Activated CD8-positive, alpha-beta T cell treated with anti-CD3 and anti-CD28 coated beads, Interleukin-2, amount 10 ng/mL, durations not matched to agents 7 days and 5 days (primary cell): ENCODE measurements around the gene KDELR3. TPM values are rescaled to one million over a fixed set of nuclear protein-coding genes. Genes with fewer than 3 reads are reported as not detected.

Experiments
- ATAC-seq: fragments of 150-1000 bp; cut with Tn5 transposase; one replicate; pipeline ENCODE4 v1.10.0; 2021; ENCODE audit warnings: moderate library complexity
- CTCF ChIA-PET: fragments of 350-600 bp; sonication (Branson Sonifier 250); formaldehyde crosslinking; loops from one replicate; lab custom pipeline; 2021; ENCODE audit warnings: antibody characterized with exemption; lab: Charles Lee
- POLR2A ChIA-PET: fragments of 350-600 bp; sonication (Branson Sonifier 250); formaldehyde crosslinking; loops from one replicate; lab custom pipeline; 2021; ENCODE audit warnings: antibody characterized with exemption; lab: Charles Lee
- DNase-seq: peaks from one replicate; pipeline ENCODE4 v3.0.0-alpha.2; 2020
- H3K27ac Mint-ChIP-seq: one replicate; pipeline ENCODE4 v1.8.0; 2021; ENCODE audit warnings: mild to moderate bottlenecking, mixed read lengths
- H3K27me3 Mint-ChIP-seq: one replicate; pipeline ENCODE4 v1.8.0; 2021; ENCODE audit warnings: low read depth, mixed read lengths
- H3K36me3 Mint-ChIP-seq: one replicate; pipeline ENCODE4 v1.8.0; 2021; ENCODE audit warnings: low read depth, mixed read lengths
- H3K4me1 Mint-ChIP-seq: one replicate; pipeline ENCODE4 v1.8.0; 2021; ENCODE audit warnings: low read depth, mixed read lengths
- H3K4me3 Mint-ChIP-seq: one replicate; pipeline ENCODE4 v1.8.0; 2021; ENCODE audit warnings: mild to moderate bottlenecking, mixed read lengths
- H3K9me3 Mint-ChIP-seq: one replicate; pipeline ENCODE4 v1.8.0; 2022; ENCODE audit warnings: mixed read lengths; ENCODE audit not compliant: insufficient read depth
- total RNA-seq, 2 experiments: library from RNA; stranded (reverse); gene quantifications; one replicate each; pipeline ENCODE4 v1.2.3, GENCODE V29; 2021

KDELR3 gene
- total RNA-seq, 2 experiments from 2014 or later = 0.99 to 1.0 TPM

GRCh38 chr22:38442967-38443627 lies 24.8 kb upstream of the KDELR3 start:
- H3K9me3 Mint-ChIP-seq = no peaks in the 10 kb centered on the region
- H3K27me3 Mint-ChIP-seq = peaks cover 7% of the 10 kb centered on the region
- H3K4me3 Mint-ChIP-seq = no peak overlapping the region
- POLR2A ChIA-PET = no interaction called here
- no peaks in the 10 kb centered on the region for H3K36me3 Mint-ChIP-seq
- ATAC-seq (no peak), DNase-seq (no peak)
- CTCF ChIA-PET = no interaction called here
- no peak overlapping the region for H3K27ac Mint-ChIP-seq
- H3K4me1 Mint-ChIP-seq = no peaks in the 10 kb centered on the region

- H3K4me1 Mint-ChIP-seq = no peaks in the 10 kb centered on the region
- no peak overlapping the region for H3K27ac Mint-ChIP-seq
- H3K4me3 Mint-ChIP-seq = no peak overlapping the region
- CTCF ChIA-PET = no interaction called here
- ATAC-seq (no peak), DNase-seq (no peak)
- no peaks in the 10 kb centered on the region for H3K9me3 Mint-ChIP-seq
- peaks cover 7% of the 10 kb centered on the region for H3K27me3 Mint-ChIP-seq
- POLR2A ChIA-PET = no interaction called here
- no peaks in the 10 kb centered on the region for H3K36me3 Mint-ChIP-seq
These were observed 24.0 kb upstream of the KDELR3 start for GRCh38 chr22:38443628-38444521.

GRCh38 chr22:38444783-38445182 lies 23.1 kb upstream of the KDELR3 start:
- Mint-ChIP-seq H3K4me3 (no peak overlapping the region), H3K4me1 (no peaks in the 10 kb centered on the region), H3K36me3 (no peaks in the 10 kb centered on the region), H3K27me3 (peaks cover 7% of the 10 kb centered on the region), H3K9me3 (no peaks in the 10 kb centered on the region), H3K27ac (no peak overlapping the region)
- DNase-seq = no peak
- ChIA-PET POLR2A (no interaction called here), CTCF (no interaction called here)
- no peak for ATAC-seq

GRCh38 chr22:38446018-38446601 lies 21.8 kb upstream of the KDELR3 start:
- H3K27me3 Mint-ChIP-seq = peaks cover 8% of the 10 kb centered on the region

DNA sequence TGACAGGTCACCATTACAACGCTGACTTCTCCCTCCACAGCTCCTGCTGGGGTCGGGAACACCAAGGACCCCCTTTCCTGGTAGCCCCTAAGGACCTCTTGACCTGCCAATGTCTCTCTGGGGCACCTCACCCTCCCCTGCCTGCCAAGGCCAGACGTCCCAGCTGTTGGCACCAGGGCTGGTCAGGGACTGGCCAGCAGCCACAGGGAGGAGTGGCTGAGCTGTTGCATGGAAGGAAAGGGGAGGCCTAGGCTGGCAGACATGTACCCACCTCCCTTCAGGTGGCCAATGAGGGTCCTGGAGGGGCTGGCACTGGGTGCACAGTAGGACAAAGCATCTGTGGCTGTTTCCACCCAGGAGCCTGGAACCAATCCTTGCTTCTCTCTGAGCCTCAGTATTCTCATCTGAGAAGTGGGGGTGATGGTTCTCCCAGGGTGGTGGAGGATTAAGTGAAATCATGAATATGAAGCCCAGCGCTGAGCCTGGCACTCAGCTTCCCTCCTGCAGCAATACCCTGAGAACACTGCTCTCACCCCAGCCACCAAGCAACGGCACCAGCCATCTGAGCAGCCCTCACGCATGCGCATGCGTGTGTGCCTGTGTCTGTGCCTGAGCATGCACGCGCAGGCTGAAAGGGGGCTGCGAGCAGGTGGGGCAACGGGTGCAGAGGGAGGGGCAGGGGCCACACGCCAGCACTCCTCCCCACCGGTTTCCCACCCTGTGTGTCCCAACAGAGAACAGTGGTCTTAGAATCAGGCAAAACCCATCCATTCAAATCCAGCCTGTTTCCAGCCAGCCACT lies 18.8 kb upstream of the KDELR3 start:
- Mint-ChIP-seq H3K4me3 (no peak overlapping the region), H3K4me1 (no peaks in the 10 kb centered on the region), H3K9me3 (no peaks in the 10 kb centered on the region), H3K27ac (no peak overlapping the region), H3K36me3 (no peaks in the 10 kb centered on the region), H3K27me3 (peaks cover 21% of the 10 kb centered on the region)
- ChIA-PET POLR2A (no interaction called here), CTCF (interaction anchor here (0.7 kb wide), 1 partner anchor 36 kb away, joined by 3 read pairs; no protein-coding TSS in a partner anchor)
- ATAC-seq (no peak), DNase-seq (no peak)

More at GRCh38 chr22:38446018-38446601, 21.8 kb upstream of the KDELR3 start:
- Mint-ChIP-seq H3K36me3 (no peaks in the 10 kb centered on the region), H3K9me3 (no peaks in the 10 kb centered on the region), H3K4me3 (no peak overlapping the region), H3K27ac (no peak overlapping the region), H3K4me1 (no peaks in the 10 kb centered on the region)
- DNase-seq (no peak), ATAC-seq (no peak)
- ChIA-PET POLR2A (interaction anchor here (1.0 kb wide), 1 partner anchor 8 kb away, joined by 3 read pairs; no protein-coding TSS in a partner anchor), CTCF (no interaction called here)

DNA sequence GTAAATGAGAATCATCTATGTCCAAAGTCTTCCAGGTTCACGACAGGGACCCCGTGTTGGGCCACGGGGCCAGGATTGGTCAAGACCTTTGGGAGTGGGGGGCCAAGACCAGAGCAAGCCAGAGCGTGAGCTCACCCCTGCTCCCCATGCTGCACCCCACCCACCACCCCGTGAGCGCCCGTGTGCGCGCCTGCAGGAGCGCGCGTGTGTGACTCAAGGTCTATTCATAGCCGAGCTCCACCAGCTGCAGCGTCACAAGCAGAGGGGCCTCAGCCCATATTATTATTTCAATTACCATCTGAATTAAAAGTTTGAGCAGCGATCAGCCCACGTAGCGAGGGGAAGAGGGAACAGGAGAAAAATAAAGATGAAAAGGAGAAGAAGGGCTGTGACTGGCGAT lies 18.1 kb upstream of the KDELR3 start:
- Mint-ChIP-seq H3K27ac (no peak overlapping the region), H3K27me3 (peaks cover 25% of the 10 kb centered on the region), H3K4me1 (peaks cover 4% of the 10 kb centered on the region), H3K9me3 (no peaks in the 10 kb centered on the region), H3K4me3 (no peak overlapping the region), H3K36me3 (peaks cover 2% of the 10 kb centered on the region)
- ChIA-PET CTCF (no interaction called here), POLR2A (no interaction called here)
- ATAC-seq = no peak
- DNase-seq = no peak

GRCh38 chr22:38450234-38450797 lies 17.6 kb upstream of the KDELR3 start:
- Mint-ChIP-seq H3K4me1 (peaks cover 4% of the 10 kb centered on the region), H3K36me3 (peaks cover 2% of the 10 kb centered on the region), H3K4me3 (no peak overlapping the region), H3K27ac (no peak overlapping the region), H3K27me3 (peaks cover 22% of the 10 kb centered on the region), H3K9me3 (no peaks in the 10 kb centered on the region)
- no peak for ATAC-seq
- ChIA-PET POLR2A (no interaction called here), CTCF (no interaction called here)
- DNase-seq = no peak

DNA sequence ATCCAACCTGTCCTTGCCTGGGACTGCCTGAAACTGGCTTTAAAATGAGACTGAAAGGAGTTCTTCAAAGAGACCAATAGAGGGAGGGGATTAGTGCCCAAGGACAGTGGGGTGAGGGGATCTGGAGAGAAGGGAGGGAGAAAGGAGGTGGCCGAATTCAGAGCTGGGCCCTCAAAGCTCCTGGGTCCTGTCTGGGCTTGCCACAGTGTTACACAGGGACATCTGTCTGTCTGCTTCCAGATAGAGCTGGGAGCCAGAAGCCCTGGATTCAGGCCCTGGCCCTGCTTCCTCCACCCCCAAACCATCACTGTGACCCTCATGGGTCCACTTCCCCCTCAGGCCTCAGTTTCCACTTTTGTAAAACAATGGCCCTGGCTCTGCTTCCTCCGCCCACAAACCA lies 16.5 kb upstream of the KDELR3 start:
- Mint-ChIP-seq H3K4me3 (no peak overlapping the region), H3K4me1 (peaks cover 6% of the 10 kb centered on the region), H3K9me3 (no peaks in the 10 kb centered on the region), H3K27me3 (peaks cover 27% of the 10 kb centered on the region), H3K27ac (no peak overlapping the region), H3K36me3 (peaks cover 2% of the 10 kb centered on the region)
- CTCF ChIA-PET = no interaction called here
- ATAC-seq = no peak
- POLR2A ChIA-PET = no interaction called here
- DNase-seq = no peak

DNA sequence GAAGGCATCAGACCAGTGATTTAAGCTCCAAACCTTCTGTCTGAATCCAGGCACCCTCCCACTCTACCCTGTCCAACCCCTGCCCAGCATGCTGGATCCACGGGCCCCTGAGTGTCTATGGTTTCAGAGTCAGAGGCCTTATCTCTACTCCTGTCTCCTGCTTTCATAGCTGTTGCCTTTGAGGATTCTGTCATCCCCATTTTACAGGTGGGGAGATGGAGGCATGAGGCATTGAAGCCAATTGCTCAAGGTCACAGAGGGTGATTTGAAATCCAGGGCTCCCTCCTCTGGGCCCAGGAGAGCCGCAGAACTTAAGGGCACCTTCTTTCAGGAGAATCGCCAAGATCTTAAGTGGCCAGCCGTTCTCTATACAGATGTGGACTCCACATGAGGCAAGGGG lies 16.0 kb upstream of the KDELR3 start:
- ATAC-seq (no peak), DNase-seq (no peak)
- ChIA-PET POLR2A (no interaction called here), CTCF (interaction anchor here (1.0 kb wide), 1 partner anchor 120 kb away, joined by 3 read pairs; no protein-coding TSS in a partner anchor)
- H3K27ac Mint-ChIP-seq = no peak overlapping the region
- peaks cover 2% of the 10 kb centered on the region for H3K36me3 Mint-ChIP-seq
- peaks cover 31% of the 10 kb centered on the region for H3K27me3 Mint-ChIP-seq
- H3K4me1 Mint-ChIP-seq = peaks cover 9% of the 10 kb centered on the region
- no peak overlapping the region for H3K4me3 Mint-ChIP-seq
- H3K9me3 Mint-ChIP-seq = no peaks in the 10 kb centered on the region

DNA sequence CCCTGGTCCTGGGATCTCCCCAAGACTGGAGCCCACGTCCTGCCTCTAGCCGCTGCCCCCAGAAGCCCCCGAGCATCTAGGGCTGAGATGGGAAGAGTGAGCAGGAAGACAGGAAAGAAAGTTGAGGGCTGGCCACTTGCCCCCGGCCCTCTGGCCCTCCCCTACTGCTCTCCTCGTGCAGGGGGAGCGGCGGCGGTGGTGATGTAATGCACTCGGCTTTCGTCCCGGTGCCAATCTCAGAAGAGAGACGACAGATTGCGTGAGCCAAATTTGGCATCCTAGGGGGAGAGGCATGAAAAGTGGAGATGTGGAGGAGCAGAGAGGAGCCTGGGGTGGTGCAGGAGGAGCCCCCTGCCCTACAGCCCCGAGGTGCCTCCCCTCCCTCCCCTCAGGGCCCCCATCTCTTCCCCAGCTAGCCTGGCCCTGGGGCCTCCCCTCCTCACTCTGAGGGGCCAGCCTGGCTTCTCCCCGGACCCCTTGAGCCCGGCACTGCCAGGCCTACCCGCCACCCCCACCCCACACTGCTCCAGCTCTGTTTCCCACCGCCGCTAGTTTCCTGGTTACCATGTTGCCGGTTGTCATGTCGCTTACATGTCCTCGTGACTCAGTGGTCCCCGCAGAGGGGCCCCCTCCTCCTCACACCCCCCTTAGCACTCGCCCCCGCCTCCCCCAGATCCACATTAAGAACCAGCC lies 15.4 kb upstream of the KDELR3 start:
- Mint-ChIP-seq H3K36me3 (peaks cover 2% of the 10 kb centered on the region), H3K9me3 (no peaks in the 10 kb centered on the region), H3K4me1 (peaks cover 11% of the 10 kb centered on the region), H3K4me3 (no peak overlapping the region), H3K27ac (no peak overlapping the region), H3K27me3 (peaks cover 38% of the 10 kb centered on the region)
- ChIA-PET CTCF (interaction anchor here (1.0 kb wide), 1 partner anchor 119 kb away, joined by 3 read pairs; no protein-coding TSS in a partner anchor), POLR2A (interaction anchor here (0.6 kb wide), 1 partner anchor 28 kb away, joined by 5 read pairs; no protein-coding TSS in a partner anchor)
- no peak for ATAC-seq
- DNase-seq = no peak
